Pancreas (tissue), 10 donors: ENCODE results near the gene CMTM5. TPM values are rescaled to one million over a fixed set of nuclear protein-coding genes. Genes with fewer than 3 reads are reported as not detected.
A peak's percentile ranks its signal among the peaks of the same experiment; 100 is the strongest.
"Not testable (repeated sequence)": the region's sequence is repeated elsewhere in the genome, so short reads cannot be mapped to it uniquely, and the experiment has no call there.

ENCODE experiments used
- ATAC-seq, 4 donors: fragments of 200-7000 bp; cut with Tn5 transposase; one replicate each; pipeline versions ENCODE4 v1.8.0 to v1.9.1; 2020; ENCODE audit warnings: mild to moderate bottlenecking in 4 of 4, moderate library complexity in 4 of 4
- DNase-seq, 6 donors: peaks; one replicate each; pipeline ENCODE4 v3.0.0-alpha.2; 2020
- FAIRE-seq: peaks from 2 replicates; lab custom pipeline; 2012; peaks lifted over from hg19 to GRCh38; lab: Jason Lieb, UNC
- H3K27ac ChIP-seq, 4 donors: fragments of 200-600 bp; sonication (generic); 1 replicate in 3 of 4; 2 replicates in 1 of 4; pipeline versions ENCODE4 v1.5.0 to v1.8.0; 2020
- H3K27me3 ChIP-seq, 4 donors: fragments of 200-600 bp; one replicate each; pipeline ENCODE4 v1.8.0; 2021
- H3K36me3 ChIP-seq, 3 donors: fragments of 200-600 bp; sonication (generic) in 1 of 3; one replicate each; pipeline versions ENCODE4 v1.5.0 to v1.8.0; 2020 to 2021
- H3K4me1 ChIP-seq, 3 donors: fragments of 200-600 bp; one replicate each; pipeline ENCODE4 v1.8.0; 2021
- H3K4me3 ChIP-seq, 4 donors: fragments of 200-600 bp; sonication (generic) in 2 of 4; one replicate each; pipeline versions ENCODE4 v1.5.0 to v1.8.0; 2020 to 2021
- H3K9me3 ChIP-seq, 4 donors: fragments of 200-600 bp; one replicate each; pipeline ENCODE4 v1.8.0; 2021
- WGBS, 2 donors: extraction: QIAGEN DNeasy Blood & Tissue Kit; methylation state at CpG; one replicate each; pipeline ENCODE4 v1.1.7; 2013; 5-methylcytosine and 5-hydroxymethylcytosine counted together
- intact Hi-C, 3 donors: fragments of 100-400 bp; cut with DNase I; formaldehyde crosslinking; loops; one replicate each; pipeline versions ENCODE4 v1.11.1 to v1.14.2; 2022
- polyA plus RNA-seq, 2 donors: library from polyadenylated mRNA; stranded (reverse); fragments of 200-250 nt; gene quantifications; one replicate each; pipeline ENCODE4 v1.2.3, GENCODE V29; 2013
- total RNA-seq, 6 donors: library from RNA; stranded (reverse); fragmentation: NEBNext Ultra II Directional in 4 of 6; extraction: Animal tissue kit (Norgen Biotek cat#: 25700) in 4 of 6; gene quantifications; one replicate each; pipeline versions ENCODE4 v1.2.1 to v1.2.4, GENCODE V29; 2021 to 2023
- TF ChIP-seq, protein P1 (sequence below), 4 donors: fragments of 200-600 bp; sonication (generic) in 3 of 4; IDR thresholded peaks; one replicate each; pipeline versions ENCODE4 v1.5.0 to v1.8.0; 2021; ENCODE audit warnings: antibody characterized with exemption in 4 of 4
- donor health status: healthy with polysubstance abuse.
- donor health status: DM: no; HTN: no; CAD: no; lungs with moderate emphysema.
- donor health status: DM: no; HTN: no; CAD: no.
- donor health status: control.
- donor health status: control.
- donor health status: Bipolar disorder and iron deficiency.
- donor health status: DM: yes; HTN: yes; CAD: no.
- donor health status: DM: no; HTN: no; CAD: no.
- donor health status: DM: no; HTN: no; CAD: no.
- donor health status: DM: yes; HTN: yes; CAD: no.

Gene CMTM5
- total and polyA plus RNA-seq, 8 donors: 0.16 to 0.53 (median 0.25) TPM; not detected in 5

GRCh38 chr14:23384364-23385080 is 7.7 kb downstream of the CMTM5 start:
- Histone ChIP-seq H3K4me3 (no peak overlapping the region), H3K36me3 (no peaks in the 10 kb centered on the region), H3K27me3 (no peaks in the 10 kb centered on the region), H3K27ac (no peak overlapping the region), H3K4me1 (peaks cover 0 to 7% (median 0%) of the 10 kb centered on the region in 3 donors), H3K9me3 (no peaks in the 10 kb centered on the region)
- no peak for FAIRE-seq
- intact Hi-C loops: loop anchor here in 1 of 3 donors (5.0 kb wide), 1 partner anchor 117 kb away; no protein-coding TSS in a partner anchor
- TF ChIP-seq, protein P1, sequence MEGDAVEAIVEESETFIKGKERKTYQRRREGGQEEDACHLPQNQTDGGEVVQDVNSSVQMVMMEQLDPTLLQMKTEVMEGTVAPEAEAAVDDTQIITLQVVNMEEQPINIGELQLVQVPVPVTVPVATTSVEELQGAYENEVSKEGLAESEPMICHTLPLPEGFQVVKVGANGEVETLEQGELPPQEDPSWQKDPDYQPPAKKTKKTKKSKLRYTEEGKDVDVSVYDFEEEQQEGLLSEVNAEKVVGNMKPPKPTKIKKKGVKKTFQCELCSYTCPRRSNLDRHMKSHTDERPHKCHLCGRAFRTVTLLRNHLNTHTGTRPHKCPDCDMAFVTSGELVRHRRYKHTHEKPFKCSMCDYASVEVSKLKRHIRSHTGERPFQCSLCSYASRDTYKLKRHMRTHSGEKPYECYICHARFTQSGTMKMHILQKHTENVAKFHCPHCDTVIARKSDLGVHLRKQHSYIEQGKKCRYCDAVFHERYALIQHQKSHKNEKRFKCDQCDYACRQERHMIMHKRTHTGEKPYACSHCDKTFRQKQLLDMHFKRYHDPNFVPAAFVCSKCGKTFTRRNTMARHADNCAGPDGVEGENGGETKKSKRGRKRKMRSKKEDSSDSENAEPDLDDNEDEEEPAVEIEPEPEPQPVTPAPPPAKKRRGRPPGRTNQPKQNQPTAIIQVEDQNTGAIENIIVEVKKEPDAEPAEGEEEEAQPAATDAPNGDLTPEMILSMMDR (IDR thresholded peaks at IDR 0.05): no peak
- 90 to 91% methylated on average over 29 of the region's 29 CpGs for WGBS, 2 donors
- no peak for ATAC-seq
- peak in 1 of 6 donors; percentile 51 for DNase-seq

DNA sequence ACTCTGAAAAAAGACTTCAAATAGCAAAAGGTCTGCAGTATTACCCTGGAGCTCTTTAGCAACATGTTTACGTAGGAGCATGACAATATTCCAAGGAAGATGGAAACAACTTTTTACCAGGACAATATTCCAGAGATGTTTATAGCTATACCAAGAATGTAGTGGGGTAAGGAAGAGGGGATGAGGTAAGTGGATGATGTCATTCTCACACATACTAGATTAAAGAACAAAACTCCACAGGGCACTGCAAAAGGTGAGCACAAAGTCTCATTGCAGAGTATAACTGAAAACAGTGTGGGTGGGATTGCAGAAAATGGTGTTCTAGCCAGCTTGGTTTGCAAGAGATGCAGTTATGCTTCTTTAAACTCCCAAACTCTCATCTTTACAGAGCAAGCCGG is 8.4 kb downstream of the CMTM5 start:
- ATAC-seq: no peak
- H3K4me3 ChIP-seq: no peak overlapping the region
- H3K9me3 ChIP-seq: no peaks in the 10 kb centered on the region
- peaks cover 0 to 4% (median 0%) of the 10 kb centered on the region in 3 donors for H3K4me1 ChIP-seq
- DNase-seq: no peak
- H3K27ac ChIP-seq: no peak overlapping the region
- TF ChIP-seq, protein P1 (IDR thresholded peaks at IDR 0.05): no peak
- H3K27me3 ChIP-seq: no peaks in the 10 kb centered on the region
- no peaks in the 10 kb centered on the region for H3K36me3 ChIP-seq
- intact Hi-C loops: no loop called here
- 65 to 73% methylated on average over 2 of the region's 2 CpGs for WGBS, 2 donors
- no peak for FAIRE-seq

GRCh38 chr14:23385642-23386265 is 8.9 kb downstream of the CMTM5 start:
- Histone ChIP-seq H3K9me3 (no peaks in the 10 kb centered on the region), H3K27me3 (no peaks in the 10 kb centered on the region), H3K27ac (no peak overlapping the region), H3K4me1 (peaks cover 0 to 4% (median 0%) of the 10 kb centered on the region in 3 donors), H3K36me3 (no peaks in the 10 kb centered on the region), H3K4me3 (peak overlapping the region in 2 of 4 donors; percentile 20 to 33)
- 25 to 31% methylated on average over 18 of the region's 18 CpGs for WGBS, 2 donors
- FAIRE-seq: no peak
- DNase-seq: peak; percentile 71 to 87 (median 82)
- ATAC-seq: peak; percentile 91 to 99 (median 96)
- TF ChIP-seq, protein P1 (IDR thresholded peaks at IDR 0.05): no peak
- intact Hi-C loops: no loop called here

DNA sequence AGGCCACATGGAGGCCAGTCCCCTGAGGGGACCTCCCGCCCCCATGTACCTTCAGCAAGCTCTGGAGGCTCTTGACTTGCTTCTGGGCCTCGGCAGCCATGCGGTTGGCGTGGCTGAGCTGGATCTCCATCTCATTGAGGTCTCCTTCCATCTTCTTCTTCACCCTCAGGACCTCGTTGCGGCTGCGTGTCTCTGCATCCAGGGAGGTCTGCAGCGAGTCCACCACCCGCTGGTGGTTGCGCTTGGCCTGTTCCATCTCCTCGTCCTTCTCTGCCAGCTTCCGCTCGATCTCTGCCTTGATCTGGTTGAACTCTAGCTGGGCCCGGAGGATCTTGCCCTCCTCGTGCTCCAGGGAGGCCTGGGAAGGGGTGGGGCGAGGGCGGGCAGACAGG is 9.4 kb downstream of the CMTM5 start:
- H3K4me1 ChIP-seq, H3K27me3 ChIP-seq, FAIRE-seq, H3K9me3 ChIP-seq, intact Hi-C loops, H3K27ac ChIP-seq, DNase-seq, H3K36me3 ChIP-seq: not testable (repeated sequence)
- peak overlapping the region in 2 of 4 donors; percentile 20 to 33 for H3K4me3 ChIP-seq
- 84 to 87% methylated on average over 16 to 17 of the region's 17 CpGs for WGBS, 2 donors
- ATAC-seq: peak in 2 of 4 donors; percentile 4 to 11

- WGBS, 2 donors: 91 to 97% methylated on average over 1 of the region's 1 CpG
- DNase-seq: no peak
- FAIRE-seq: no peak
- Histone ChIP-seq H3K9me3 (no peaks in the 10 kb centered on the region), H3K27me3 (no peaks in the 10 kb centered on the region), H3K36me3 (no peaks in the 10 kb centered on the region), H3K4me3 (no peak overlapping the region), H3K27ac (no peak overlapping the region), H3K4me1 (peaks cover 0 to 4% (median 0%) of the 10 kb centered on the region in 3 donors)
- ATAC-seq: no peak
- intact Hi-C loops: no loop called here
- TF ChIP-seq, protein P1 (IDR thresholded peaks at IDR 0.05): no peak
These were observed 10.2 kb downstream of the CMTM5 start for GRCh38 chr14:23386999-23387398.
